Measurements from ENCODE around the gene FGR. TPM values are rescaled to one million over a fixed set of nuclear protein-coding genes. Genes with fewer than 3 reads are reported as not detected.

The FGR gene
- total RNA-seq, 1 donor from 2014 or later, result 0.07 TPM

DNA sequence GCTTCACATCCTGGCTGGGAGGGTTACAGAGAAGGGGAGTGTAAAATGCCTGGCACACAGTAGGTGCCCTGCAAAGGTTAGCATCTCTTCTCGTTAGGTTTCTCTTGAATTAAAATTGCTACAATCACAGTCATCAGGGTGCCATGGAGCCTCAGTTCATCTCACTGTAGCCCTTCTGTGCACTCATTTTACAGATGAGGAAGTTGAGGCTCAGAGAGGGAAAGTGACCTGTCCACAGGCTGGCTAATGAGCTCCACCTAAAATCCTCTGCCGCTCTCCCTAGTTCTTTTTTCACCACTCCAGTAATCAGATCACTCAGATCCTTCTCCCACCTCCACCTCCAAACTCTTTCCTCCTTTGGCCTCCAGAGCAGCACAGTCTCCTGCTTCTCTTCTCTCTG is 17.6 kb downstream of the FGR start:
- no peak for DNase-seq (ENCODE audit: low read depth, low spot score)

DNA sequence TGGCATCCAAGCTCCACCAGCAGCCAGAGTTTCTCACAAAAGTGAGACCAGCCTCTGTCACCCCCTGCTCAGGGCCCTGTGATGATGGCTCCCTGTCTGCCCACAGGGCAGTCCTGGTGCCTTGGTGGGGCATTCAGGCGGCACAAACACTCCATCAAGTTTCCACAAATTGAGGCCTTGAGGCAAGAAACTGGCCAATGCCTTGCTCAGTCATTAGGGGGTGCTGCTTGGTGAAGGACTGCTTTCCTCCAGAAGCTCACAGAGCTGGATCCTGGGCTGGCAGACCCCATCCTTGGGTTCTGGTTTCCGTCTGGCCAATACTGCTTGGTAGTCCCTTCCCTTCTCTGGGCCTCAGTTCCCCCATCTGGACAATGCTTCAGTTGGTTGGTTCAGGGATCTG is 18.5 kb downstream of the FGR start:
- DNase-seq (ENCODE audit: low read depth, low spot score), result no peak

DNA sequence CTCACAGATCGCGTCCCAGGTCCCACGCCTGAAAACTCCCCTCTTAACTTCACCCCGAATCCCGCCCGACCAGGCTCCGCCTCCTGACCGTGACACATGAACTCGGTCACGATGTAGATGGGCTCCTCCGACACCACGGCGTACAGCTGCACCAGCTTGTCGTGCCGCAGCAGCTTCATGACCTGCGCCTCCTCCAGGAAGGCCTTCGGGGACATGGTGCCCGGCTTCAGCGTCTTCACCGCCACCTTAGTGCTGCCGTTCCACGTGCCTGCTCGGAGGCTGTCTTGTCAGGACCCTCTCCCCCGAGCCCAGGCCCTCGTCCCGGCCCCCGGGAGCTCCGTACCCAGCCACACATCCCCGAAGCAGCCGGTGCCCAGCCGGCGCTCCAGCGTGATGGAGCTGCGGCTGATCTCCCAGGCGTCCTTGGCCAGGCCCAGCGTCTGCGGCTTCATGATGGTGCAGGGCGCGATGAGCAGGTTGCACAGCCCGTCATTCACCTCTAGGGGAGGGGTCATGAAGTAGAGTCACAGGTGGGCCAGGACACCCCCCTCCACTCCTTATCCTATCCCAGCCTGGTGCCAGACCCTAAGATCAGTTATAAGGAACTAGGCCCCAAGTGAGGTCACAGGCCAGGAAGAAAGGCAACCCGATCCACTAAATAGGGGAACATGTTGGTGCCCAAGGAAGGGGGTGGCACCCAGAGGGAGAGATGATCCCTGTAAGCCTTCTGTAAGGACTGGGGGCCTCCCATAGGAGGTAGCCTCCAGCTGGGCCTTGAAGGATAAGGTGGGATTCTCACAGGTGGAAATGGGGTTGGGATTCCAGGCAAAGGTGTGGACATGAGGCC is 19.4 kb downstream of the FGR start:
- no peak for DNase-seq (ENCODE audit: low read depth, low spot score)

DNA sequence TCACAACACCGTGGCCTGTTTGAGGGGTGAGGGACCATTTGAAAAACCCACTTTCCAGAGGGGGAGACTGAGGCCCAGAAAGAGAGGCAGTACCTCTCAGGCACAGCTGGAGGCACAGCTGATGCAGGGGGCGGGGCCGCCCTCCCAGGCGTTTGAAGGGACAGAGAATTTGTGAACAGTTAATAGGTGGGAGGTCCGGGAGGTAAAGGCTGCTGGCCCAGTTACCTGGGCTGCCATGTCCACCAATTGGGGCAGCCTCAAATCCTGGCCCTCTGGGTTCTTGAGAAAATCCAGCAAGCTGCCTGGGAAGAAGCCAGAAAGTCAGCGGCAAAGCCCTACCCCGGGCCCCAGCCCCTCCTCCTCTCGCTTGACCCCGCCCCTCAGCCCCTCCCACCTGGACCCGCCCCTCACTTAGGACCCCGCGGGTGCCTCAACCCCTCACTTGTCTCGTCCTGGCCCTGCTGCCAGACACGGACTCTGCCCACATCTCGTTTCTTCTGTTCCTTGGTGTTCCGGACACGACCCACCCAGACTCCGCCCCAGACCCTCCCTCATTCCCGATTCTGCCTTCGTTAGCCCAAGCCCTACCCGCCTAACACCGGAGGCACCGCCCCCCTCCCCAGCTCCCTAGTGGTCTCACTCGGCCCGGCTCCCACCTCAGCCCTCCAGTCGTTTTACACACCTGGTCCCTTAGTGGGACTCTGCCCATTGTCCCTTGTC is 20.2 kb downstream of the FGR start:
- no peak for DNase-seq (ENCODE audit: low read depth, low spot score)

DNA sequence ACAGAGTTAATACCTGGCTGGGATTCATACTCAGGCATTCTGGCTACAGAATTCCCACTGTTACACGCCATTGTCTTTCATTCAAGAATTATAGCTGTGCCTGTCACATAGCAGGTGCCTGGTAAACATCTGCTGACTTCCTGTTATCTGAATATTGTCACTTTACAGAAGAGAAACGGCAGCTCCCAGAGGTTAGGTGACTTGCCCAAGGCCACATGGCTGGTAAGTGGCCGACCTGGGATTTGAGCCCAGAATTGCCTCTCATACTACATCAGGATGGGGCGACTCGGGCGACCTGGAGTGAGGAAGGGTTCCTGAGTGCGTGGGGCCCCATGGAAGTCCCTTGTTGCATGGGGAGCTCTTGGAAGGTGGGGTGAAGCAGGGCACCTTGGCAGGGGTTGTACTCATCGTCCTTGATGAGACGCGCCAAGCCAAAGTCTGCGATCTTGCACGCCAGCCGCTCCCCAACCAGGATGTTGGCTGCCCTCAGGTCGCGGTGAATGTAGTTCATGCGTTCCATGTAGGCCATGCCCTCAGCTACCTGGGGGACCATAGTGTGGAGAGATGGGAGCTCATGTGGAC is 20.9 kb downstream of the FGR start:
- no peak for DNase-seq (ENCODE audit: low read depth, low spot score)

DNA sequence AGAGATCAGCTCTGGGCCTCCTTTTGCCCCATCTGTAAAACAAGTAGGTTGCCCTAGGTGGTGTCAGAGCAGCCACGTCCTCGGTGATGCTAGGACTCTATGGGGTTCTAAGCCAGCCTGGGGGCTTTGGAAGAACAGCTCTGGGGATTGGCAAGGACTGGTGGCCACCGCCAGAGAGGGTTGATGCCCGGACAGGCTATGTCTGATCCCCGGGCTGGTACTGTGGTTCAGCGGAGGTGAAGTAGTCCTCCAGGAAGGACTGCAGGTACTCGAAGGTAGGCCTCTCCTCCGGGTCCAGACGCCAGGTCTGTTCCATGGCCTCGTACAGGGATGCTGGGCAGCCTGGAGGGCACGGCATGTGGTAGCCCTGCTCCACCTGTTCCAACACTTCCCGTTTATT is 22.3 kb downstream of the FGR start:
- no peak for DNase-seq (ENCODE audit: low read depth, low spot score)

DNA sequence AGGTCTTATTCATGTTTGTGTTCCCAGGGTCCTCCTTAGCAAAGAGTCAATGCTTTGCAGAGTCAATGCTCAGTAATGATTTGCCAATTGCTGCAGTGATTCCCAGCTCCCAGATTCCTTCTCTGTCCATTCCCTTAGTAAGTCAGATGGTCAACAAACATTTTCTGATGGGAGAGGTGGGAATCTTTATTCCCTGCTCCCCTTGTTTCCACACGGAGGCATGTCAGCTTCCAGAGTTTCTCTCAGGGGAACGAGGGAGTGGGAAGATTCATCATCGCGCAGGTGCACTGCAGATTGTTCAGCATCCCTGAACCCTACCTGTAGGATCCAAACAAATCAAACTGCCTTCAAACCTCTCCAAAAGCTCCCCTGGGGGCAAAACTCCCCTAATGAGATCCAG is 23.5 kb downstream of the FGR start:
- DNase-seq (ENCODE audit: low read depth, low spot score), result no peak

DNA sequence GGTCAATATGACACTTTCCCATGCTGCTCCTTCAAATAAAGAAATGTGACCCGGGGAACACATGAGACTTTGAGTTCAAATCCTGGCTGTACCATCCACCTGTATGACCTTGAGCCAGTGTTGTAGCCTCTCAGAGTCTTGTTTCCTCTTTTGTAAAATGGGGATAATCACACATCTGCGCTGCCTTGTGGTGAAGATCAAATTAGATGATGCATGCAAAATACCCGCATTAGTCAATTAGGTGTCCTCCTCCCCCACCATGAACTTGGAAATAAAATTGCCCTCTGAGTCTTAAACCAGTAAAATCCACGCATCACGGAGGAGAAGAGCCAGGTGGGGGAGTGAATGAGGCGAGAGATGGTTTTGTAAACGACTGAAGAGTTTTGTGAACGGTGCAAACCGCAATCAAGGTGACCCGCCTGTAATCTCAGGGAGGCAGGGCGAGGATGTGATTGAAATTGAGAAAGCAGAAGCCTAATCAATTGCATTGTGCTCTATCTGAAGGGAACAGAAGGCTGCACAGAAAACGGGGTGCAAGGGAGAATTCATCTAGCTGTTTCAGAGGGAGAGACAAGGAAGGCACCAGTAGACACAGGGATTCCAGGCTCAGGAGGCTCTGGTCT is 25.3 kb downstream of the FGR start:
- no peak for DNase-seq (ENCODE audit: low read depth, low spot score)

DNA sequence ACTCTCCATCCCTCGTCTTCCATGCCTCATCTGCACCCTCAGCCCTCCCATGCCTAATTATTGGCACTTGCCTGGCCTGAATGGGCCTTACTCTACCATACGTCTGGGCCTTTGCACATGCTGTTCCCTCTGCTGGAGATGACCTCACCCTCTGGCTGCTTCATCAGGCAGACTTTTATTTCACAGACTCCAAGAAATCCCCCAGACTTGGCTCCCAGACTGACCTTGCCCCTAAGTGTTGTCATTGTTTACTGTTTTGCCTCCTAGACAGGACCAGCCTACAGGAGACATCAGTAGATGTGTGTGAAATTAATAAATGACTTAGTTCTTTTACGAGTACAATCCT is 25.8 kb downstream of the FGR start:
- DNase-seq (ENCODE audit: low read depth, low spot score), result no peak

DNA sequence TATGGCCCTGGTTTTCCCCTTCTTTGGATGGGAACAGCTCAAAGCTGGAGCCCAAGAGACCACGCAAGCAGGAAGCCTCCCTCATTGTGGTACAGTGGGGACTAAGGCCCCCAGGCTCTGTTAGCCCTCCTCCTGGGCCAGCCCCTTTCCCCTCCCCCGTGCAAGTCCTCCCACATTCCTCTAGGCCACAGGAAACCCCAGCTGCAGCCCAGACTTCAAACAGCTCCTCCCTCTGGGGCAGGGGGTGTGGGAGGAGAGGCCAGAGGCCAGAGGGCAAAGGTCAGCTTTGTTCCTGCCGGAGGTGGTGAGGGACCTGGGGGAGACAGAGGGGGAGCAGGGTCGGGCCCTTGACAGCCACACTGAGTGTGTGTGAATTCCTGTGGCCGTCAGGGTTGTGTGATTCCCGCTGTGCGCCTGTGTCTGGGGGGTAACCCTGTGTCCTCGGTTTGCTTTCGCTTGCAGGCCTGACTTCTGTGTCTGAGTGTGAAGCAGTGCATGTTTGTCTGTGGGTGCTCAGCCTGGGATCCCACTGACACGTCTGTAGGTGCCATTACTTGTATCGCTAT is 27.7 kb downstream of the FGR start:
- DNase-seq (ENCODE audit: low read depth, low spot score), result no peak

DNA sequence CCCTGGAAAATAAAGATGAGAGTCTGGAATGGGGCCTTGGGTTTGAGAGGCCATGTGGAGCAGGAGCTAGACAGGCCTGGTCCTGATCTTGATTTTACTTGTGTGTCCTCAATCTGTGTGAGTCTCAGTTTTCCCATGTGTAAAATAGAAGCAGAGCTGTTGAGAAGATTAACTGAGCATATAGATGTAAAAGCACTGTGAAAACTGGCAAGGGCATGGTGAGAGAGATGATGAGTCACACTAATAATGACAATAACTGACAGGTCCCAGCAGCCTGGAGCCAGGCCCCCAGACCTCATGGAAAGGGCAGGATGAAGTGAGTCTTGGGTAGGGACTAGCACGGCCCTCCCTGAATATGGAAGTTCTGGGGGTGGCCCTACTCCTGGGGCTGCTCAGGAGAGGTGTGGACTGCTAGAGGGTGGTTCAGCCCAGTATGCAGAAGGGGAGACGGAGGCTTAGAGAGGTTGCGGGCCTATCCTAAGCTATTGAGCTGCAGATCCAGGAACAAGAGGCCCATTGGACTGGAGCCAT is 28.2 kb downstream of the FGR start:
- no peak for DNase-seq (ENCODE audit: low read depth, low spot score)

DNA sequence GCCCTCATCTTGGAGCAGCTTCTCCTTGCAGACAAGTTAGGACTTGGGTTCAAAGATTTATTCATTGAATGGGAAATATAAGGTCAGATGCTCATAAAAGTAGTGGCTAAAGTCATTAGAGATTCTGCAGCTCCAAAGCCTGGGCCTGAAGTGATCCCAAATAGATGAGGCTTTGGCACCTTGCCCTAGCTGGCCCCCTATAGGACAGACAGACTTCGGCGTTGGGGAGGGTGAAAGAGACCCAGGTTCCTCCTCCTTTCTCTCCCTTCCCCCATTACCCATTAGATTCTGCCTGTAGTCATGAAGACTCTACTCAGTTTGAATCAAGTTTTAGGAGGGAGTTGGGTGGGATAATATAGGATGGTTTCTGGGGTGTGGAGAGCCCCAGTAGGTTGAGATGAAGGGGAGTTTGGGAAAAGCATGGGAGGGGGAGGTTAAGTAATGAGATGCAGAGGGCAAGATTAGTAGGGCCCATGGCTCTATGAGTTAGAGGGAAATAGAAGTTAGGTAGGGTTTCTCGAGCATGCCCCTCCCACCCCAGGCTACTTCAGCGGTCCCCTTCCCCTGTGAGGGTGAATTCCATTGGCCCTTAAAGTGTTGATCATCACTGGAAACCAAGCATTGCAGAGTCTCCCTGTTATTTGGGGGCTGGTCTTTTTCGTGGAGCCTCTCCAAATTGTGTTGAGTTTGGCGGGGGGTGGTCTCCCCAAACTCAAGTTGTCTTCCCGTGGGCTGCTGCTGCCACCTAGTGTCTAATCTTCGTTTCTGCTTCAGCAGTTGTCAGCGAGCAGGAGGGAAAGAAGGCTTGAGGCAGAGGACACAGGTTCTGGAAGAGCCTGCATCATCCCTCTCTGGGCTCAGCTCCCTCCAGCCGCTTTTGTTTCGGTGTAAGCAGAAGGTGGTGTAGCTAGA is 28.9 kb downstream of the FGR start:
- DNase-seq (ENCODE audit: low read depth, low spot score), result no peak

DNA sequence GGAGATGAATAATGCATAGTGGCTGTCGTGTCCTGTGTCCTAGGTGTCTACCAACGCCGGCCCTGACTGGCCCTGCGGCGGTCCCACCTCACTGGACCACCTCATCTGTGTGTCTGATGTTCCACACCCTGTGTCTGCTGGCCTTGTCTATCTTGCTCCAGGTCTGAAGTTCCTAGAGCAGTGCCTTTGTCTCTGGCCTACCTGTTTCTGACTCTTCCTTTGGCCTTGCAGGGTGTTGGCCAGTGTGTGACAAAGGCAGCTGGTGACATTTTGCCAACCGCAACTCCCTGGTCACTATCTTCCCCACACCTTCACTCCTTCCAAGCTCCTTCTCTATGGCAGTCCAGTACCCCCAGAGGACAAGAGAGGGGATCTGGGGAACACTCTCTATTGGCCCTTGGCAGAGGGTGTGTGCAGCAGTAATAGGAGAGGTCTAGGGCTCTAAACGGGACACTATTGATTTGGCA is 29.7 kb downstream of the FGR start:
- no peak for DNase-seq (ENCODE audit: low read depth, low spot score)

DNA sequence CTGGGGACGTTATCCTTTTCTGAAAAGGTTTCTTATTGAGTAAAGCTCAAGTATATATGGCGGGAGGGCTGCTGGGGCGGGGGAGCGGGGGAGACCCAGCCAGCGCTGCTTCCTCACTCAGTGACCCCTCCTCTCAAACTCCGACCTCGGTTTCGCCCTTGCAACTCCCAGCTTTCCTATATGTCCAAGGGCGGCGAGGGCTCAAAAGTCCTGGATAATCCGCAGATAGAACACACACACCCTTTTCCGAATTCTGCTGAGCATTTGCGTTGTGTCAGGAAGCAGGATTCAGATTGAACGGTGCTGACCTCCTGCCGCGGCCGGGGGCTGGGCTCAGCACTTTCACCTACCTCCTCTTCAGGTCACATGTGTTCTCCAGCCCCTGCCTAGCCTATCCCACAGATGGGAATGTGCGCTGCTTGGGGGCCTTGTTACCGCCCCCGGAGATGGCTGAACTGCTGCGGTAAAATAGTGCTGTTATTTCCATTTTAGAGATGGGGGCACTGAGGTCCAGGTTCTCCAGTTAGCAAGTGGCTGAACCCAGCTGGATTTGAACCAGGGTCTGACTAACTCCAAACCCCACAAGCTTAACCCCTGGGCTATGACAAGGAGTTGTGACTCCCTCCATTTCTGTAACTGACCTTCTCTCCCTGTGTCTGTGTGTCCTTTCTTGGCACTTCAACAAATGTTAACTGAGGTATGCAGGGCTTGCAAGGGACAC is 30.2 kb downstream of the FGR start:
- no peak for DNase-seq (ENCODE audit: low read depth, low spot score)

DNA sequence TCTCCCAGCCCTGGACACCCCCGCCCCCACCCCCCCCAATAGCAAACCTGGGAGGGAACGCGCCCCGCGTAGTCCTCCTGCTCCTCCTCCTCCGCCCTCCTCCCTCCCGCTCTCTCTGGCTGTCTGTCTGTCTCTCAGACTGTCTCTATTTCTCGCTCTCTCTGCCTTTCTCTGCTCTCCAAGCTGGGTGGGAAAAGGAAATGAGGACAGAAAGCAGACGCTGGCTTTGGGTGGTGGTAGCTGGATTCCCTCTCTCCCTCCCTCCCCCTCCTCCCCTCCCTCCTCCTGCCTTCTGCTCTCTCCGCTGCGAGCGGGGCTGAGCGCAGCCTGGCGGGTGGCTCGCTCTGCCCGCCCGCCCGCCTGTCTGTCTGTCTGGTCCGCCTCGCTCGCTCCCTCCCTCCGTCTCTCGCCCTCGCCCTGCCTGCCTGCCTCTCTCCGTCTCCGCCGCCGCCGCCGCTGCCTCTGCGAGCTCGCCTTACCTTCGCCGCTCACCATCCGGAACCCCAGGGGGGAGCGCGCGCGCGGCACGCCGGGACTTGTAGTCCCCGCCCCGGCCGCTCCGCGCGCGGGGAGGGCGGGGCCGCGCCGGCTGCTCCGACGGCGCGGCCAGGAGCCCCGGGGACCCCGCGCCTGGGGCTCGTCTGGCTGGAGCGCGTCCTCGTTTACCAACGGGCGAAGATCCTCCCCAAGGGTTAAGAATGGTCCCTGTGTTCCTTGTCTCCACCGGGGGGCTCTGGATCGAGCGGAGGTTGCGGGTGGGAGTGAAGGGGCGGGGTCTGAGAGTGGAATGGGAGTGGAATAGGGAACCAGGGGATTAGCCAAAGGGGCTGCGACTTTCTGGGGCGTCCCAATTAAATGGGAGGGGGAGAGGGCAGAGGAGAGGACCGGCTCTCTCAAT is 31.1 kb downstream of the FGR start, which contains the start of gene AHDC1:
AHDC1 (minus strand) TSS at position 464 of the 898 bp plus-strand sequence. CDS start 52,029 bp downstream, outside the sequence.
- DNase-seq (ENCODE audit: low read depth, low spot score), result peak; percentile 63

DNA sequence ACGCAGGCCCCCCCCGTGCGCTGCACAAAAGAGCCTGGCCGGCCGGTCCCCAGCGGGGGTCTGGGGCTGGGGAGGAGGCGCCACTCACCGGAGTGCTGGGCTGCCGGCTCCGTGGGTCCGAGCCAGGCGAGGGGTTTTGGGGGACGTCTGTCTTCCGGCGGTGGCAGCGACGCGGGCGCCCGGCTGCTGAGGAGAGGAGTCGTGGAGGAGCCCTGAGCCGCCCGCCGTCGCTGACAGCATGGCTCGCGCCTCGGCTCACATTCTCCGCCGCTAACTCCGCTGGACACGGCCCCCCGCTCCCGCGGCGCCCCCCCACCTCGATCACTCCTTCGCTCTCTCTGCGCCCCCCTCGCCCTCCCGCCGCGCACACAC is 31.7 kb downstream of the FGR start:
- DNase-seq (ENCODE audit: low read depth, low spot score), result no peak

DNA sequence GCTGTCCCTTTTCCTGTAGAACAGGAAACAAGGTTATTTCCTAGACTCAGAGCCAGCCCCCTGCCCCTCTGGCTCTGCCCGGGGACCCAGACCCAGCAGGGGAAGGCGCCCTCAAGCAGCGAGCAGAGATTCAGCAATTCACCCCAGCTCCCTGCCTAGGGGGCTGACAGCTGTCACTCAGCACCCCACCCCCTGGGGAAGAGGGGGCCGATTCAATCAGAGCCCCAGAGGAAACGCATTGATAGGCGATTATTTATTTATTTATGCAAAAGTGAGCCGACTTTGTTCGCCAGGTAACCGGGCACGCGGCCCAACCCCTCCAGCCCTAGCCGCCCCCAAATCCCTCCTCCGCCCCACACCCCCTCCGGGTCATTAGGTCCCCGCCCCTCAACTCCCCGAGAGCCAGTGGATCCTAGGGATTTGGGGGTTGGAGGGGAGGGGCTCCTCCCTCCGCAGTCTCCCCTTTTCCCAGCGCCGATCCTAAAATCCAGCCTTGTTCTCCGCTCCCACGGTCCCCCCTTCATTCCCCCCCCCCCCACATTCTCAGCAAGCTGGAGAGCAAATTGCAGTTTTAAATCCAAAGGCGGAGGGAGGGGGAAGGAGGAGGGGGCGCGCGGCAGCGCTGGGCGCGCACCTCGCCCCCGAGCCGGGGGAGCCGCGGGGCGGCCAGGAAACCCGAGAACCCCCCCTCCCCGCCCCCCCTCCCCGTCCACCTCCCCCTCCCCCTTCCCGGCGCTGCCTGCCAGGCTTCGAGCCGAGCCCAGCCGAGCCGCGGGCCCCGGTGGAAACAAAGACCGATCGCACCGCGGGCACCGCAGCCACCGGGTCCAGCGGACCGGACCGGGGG is 32.3 kb downstream of the FGR start:
- no peak for DNase-seq (ENCODE audit: low read depth, low spot score)
